GM18867 (cell line): ENCODE measurements around the gene TMC7.

Experiments
- ATAC-seq: cut with Tn5 transposase; IDR thresholded peaks from one replicate; pipeline ENCODE4 v1.9.1; 2021; ENCODE audit warnings: mild to moderate bottlenecking, moderate library complexity; ENCODE audit not compliant: unreplicated experiment

Gene TMC7

DNA sequence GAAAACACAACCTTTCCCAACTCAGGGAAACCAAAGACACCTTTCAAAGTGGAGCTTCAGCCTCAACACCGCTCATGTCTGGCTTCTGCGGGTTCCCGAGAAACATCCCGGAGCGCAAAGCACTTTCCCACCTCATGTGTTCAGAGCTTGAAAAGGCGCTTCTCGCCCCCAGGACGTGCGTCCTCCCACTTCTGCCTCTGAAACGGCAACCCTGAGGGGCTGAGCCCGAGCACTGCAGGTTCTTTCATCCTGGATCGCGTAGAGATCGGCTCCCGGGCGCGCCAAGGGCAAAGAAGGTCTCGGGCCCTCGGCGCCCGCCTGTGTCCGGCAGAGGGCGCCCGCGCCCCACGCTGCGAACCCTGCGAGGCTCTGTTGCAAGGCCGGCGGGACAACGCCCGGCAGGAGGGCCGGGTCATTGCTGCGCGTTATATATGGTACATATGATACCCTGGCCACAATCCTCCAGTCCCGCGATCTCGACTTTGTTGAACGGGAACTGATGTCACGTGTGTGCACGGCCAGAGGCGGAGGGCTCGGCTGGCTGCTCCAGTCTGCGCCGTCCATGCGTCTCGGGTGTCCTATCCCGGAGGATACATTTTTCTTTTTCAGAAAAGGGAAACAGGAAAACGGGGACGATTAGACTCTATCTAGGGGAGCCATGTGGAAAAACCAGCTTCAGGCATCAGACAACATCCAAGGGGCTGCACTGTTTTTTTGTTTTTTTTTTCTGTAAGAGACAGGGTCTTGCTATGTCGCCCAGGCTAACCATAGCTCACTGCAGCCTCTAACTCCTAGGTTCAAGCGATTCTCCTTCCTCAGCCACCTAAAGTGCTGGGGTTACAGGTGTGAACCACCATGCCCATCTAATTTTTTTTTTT, 102.8 kb downstream of the TMC7 start:
- ATAC-seq, result peak; percentile 73

DNA sequence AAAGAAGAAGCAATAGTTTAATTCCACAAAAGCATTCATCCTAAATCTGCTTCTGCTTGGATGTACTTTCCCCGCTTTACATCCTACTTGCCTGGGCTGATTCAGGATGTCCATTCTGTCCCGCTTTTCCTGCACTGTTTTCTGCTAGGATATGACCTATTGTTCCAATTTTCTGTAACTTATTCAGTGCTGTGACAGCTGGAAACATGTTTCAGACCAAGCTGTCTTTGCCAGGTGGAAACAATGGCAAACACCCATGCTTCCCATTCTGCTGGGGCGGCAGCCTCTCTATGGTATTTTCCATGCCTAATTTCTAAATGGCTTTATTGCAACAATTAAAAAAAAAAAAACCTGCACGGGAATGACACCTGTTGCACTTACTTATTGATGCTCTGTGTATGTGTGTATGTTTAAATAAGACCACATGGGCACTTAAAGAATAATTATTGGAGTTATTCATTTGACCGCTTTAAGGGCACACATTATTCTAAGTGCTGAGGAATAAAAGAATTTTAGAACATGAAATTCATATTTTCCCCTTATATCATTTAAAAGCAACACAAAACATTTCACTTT, 104.7 kb downstream of the TMC7 start:
- no peak for ATAC-seq

DNA sequence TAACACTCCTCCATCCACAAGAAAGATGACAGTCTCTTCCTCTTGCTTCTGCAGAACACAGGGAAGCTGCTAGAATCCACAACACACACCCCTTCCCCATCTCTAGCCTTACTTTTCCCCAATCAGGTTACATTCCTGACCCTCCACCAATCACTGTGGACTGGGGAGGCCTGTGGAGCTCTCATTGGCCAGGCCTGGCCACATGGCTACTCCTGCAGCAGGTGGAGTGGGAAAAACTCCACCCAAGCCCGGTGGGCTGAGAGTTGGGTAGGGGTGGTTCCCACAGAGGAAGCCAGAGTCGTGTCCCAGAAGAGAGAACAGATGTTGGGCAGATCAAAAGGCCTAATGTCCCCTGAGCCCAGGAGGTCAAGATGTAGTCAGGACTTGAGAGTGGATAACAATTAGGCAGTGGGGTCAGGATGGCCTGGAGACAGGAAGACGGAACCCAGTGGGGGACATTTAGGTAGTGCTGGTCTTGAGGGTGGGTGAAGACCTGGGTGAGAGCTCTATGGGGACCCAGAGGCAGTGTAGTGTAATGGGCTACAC, 105.7 kb downstream of the TMC7 start:
- ATAC-seq, result no peak

GRCh38 chr16:19090916-19091315, 107.2 kb downstream of the TMC7 start:
- no peak for ATAC-seq

DNA sequence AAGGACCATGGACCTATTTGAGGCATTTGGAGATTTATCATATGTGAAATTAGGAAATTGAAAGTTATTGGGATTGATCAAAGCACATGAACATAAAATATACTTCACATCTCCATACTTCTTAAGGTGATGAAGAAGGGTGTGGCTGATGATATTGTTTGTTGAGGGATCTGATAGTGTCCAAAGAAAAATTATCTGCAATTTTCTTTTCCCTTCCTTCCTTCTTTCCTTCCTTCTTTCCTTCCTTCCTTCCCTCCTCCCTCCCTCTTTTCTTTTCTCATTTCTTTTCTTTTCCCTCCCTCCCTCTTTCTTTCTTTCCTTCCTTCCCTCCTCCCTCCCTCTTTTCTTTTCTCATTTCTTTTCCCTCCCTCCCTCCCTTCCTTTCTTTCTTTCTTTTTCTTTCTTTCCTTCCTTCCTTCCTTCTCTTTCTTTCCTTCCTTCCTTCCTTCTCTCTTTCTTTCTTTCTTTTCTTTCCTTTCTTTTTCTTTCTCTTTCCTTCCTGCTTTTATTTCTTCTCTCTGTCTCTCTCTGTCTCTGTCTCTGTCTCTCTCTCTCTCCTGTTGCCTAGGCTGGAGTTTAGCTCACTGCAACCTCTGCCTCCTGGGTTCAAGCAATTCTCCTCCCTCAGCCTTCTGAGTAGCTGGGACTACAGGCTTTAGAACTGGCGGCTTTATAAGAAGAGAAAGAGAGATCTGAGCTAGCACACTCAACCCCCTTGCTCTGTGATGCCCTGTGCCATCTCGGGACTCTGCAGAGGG, 109.1 kb downstream of the TMC7 start:
- no peak for ATAC-seq

GRCh38 chr16:19093631-19094541, 110.2 kb downstream of the TMC7 start:
- ATAC-seq, result no peak

DNA sequence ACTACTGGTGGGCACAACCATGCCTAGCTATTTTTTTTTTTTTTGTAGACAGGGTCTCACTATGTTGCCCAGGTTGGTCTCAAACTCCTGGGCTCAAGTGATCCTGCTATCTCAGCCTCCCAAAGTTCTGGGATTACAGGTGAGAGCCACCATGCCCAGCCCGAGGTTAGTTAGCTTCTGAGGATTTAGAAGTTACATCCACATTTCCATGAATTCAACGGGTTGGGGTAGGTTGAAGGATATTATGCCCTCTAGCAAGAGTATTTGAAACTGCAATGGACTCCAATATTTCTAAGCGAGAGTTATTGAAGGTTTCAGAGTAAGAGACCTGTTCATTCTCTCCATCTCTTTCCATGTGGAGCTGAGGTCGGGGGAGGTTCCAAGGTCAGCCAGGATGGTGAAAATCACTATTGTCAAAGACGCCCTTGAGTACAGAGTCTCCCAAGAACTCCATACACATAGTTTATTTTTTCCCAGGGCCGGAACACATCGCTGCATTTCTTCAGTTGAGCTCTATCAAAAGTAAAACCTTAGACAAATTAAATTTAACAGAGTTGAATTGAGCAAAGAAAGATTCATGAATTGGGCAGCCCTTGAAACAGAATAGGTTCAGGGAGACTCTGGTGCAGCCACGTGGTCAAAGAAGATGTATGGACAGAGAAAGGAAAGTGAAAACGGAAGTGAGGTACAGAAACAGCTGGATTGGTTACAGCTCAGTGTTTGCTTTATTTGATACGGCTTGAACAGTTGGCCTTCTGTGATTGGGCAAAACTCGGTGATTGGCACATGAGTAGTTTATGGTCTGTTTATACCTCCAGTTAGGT, 111.0 kb downstream of the TMC7 start:
- no peak for ATAC-seq

DNA sequence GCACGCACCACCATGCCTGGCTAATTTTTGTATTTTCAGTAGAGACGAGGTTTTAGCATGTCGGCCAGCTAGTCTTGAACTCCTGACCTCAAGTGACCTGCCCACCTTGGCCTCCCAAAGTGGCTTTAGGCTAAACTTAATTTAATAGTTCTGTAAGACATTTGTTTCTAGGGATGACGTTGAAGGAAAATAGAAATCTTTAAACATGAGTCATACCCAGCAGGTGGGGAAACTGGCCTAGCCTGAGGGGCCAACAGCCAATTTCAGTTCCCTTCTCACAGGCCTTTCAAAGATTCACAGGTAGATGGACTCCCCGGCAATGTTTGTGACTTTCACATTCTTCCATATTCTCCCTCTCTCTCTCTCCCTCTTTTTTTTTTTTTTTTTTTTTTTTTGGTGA, 111.9 kb downstream of the TMC7 start:
- no peak for ATAC-seq

DNA sequence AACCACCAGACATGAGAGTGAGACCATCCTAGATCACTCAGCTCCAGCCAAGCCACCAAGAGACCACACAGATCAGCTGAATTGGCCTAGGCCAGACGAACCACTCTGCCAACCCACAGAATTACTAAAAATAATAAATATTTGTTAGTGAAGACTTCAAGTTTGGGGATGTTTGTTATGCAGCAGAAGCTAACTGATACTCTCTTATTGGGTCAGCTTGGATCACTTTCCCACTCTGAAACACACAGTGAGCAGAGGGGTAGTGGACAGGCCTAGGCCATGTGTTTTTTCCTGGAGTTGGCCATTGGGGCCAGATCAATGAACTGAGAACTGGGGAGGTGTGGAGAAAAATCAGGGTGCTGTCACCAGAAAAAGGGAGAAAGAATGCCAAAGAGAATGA, 114.4 kb downstream of the TMC7 start:
- ATAC-seq, result no peak

DNA sequence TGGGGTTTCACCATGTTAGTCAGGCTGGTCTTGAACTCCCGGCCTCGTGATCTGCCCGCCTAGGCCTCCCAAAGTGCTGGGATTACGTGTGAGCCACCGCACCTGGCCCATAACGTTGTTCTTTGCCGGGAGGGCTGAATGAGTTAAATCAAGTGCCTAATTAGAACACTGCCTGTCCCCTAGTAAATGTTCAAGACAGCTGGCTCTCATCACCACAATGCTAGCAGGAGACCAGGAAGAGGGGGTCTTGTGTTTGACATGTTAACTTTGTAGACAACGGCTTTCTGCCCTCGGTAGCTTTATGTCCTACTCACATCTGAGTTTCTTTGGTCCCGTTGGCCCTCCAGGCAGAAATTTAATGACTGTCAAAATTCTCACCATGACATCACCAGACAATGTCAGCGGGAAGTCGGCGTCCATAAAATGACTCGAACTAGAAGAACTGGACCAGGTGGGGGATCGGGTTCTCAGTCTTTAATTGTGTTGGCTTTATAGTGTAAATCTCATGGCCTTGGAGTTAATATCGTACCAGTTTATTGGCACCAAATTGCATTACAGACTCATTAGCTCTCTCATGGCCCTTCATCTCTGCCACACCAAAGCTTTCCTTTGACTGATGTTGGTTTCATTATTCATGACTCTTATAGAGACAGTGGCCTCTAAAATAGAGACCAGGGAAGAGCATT, 118.6 kb downstream of the TMC7 start:
- ATAC-seq, result no peak

GRCh38 chr16:19104607-19105006, 120.9 kb downstream of the TMC7 start:
- ATAC-seq, result no peak

- no peak for ATAC-seq
Observed at GRCh38 chr16:19105131-19105530, 121.4 kb downstream of the TMC7 start.

GRCh38 chr16:19105891-19106624, 122.3 kb downstream of the TMC7 start:
- ATAC-seq, result no peak

DNA sequence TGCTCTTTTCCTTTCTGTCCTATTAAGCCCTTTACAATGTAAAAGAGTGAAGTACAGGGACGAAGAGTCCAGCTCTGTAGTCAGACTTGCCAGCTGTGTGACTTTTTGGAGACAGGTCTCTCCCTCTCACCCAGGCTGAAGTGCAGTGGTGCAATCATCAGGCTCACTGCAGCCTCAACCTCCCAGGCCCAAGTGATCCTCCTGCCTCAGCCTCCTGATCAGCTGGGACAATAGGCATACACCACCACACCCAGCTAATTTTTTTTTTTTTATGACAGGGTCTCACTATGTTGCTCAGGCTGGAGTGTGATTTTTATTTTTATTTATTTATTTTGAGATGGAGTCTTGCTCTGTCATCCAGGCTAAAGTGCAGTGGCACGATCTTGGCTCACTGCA, 122.9 kb downstream of the TMC7 start:
- no peak for ATAC-seq

GRCh38 chr16:19108409-19109287, 124.9 kb downstream of the TMC7 start:
- ATAC-seq, result no peak

DNA sequence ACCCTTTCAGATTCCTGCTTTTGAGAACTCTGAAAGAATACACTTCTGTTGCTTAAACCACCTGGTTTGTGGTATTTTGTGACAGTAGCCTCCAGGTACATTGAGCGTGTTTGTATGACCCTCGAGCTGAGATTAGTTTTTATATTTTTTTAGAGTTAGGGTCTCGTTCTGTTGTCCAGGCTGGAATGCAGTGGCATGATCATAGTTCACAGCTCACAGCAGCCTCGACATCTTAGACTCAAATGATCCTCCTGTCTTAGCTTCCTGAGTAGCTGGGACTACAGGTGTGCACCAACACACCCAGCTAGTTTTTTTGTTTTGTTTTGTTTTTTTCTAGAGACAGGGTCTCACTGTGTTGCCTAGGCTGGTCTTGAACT, 125.5 kb downstream of the TMC7 start:
- ATAC-seq, result no peak

- ATAC-seq, result no peak
Observed at GRCh38 chr16:19110537-19111360, 127.0 kb downstream of the TMC7 start.
